ENCODE measurements around the gene ASIC3. TPM values are rescaled to one million over a fixed set of nuclear protein-coding genes. Genes with fewer than 3 reads are reported as not detected.
A peak's percentile ranks its signal among the peaks of the same experiment; 100 is the strongest.

Gene ASIC3
- total and polyA plus RNA-seq, 3 experiments from 2014 or later = 2.6 to 3.6 TPM; not detected in 1

- Mint-ChIP-seq H3K4me1 (peaks cover 15 to 40% (median 20%) of the 10 kb centered on the region in 3 donors), H3K9me3 (no peaks in the 10 kb centered on the region), H3K27me3 (peaks cover 0 to 2% of the 10 kb centered on the region in 2 donors), H3K4me3 (peak overlapping the region in 6 of 7 donors; percentile 45 to 81 (median 68)), H3K27ac (peak overlapping the region in 7 of 8 donors; percentile 35 to 94 (median 82)), H3K36me3 (peaks cover 0 to 50% (median 0%) of the 10 kb centered on the region in 3 donors)
- no peaks in the 10 kb centered on the region for H3K9me3 ChIP-seq (ENCODE audit: low read length)
- ChIA-PET CTCF (interaction anchor here (0.8 to 1.3 kb wide), 2 partner anchors 9 to 50 kb away, joined by 3 read pairs; partner anchors contain the start of gene ABCB8), POLR2A (no interaction called here)
- H3K4me1 ChIP-seq (ENCODE audit: insufficient read depth, low read length) = peaks cover 34% of the 10 kb centered on the region
- no peaks in the 10 kb centered on the region for H3K36me3 ChIP-seq (ENCODE audit: insufficient read depth, low read length)
- H3K27me3 ChIP-seq (ENCODE audit: insufficient read depth, low read length, poor library complexity, severe bottlenecking) = no peaks in the 10 kb centered on the region
- no peak for DNase-seq
- H3K4me3 ChIP-seq (ENCODE audit: low read length) = no peak overlapping the region
- H3K27ac ChIP-seq (ENCODE audit: low read depth, low read length) = no peak overlapping the region
Observed at GRCh38 chr7:151077705-151078232, 29.4 kb downstream of the ASIC3 start.

- CTCF ChIA-PET = interaction anchor here (0.8 to 1.2 kb wide), 2 partner anchors 10 to 60 kb away, joined by 3 to 4 read pairs; no protein-coding TSS in a partner anchor
- Histone ChIP-seq H3K27me3 (ENCODE audit: insufficient read depth, low read length, poor library complexity, severe bottlenecking) (no peaks in the 10 kb centered on the region), H3K27ac (ENCODE audit: low read depth, low read length) (no peak overlapping the region), H3K9me3 (ENCODE audit: low read length) (no peaks in the 10 kb centered on the region), H3K4me3 (ENCODE audit: low read length) (no peak overlapping the region), H3K36me3 (ENCODE audit: insufficient read depth, low read length) (no peaks in the 10 kb centered on the region), H3K4me1 (ENCODE audit: insufficient read depth, low read length) (peaks cover 34% of the 10 kb centered on the region)
- peak in 1 of 5 donors; percentile 41 for DNase-seq
- Mint-ChIP-seq H3K4me3 (peak overlapping the region; percentile 81 to 96 (median 84)), H3K27ac (peak overlapping the region; percentile 65 to 94 (median 86)), H3K4me1 (peaks cover 17 to 45% (median 23%) of the 10 kb centered on the region in 3 donors), H3K9me3 (no peaks in the 10 kb centered on the region), H3K36me3 (peaks cover 0 to 51% (median 0%) of the 10 kb centered on the region in 3 donors), H3K27me3 (peaks cover 0 to 2% of the 10 kb centered on the region in 2 donors)
- POLR2A ChIA-PET = no interaction called here
Observed at GRCh38 chr7:151078233-151079040, 30.1 kb downstream of the ASIC3 start.

- H3K36me3 Mint-ChIP-seq = peaks cover 0 to 44% (median 0%) of the 10 kb centered on the region in 3 donors
- no peaks in the 10 kb centered on the region for H3K9me3 Mint-ChIP-seq
- H3K27me3 ChIP-seq (ENCODE audit: insufficient read depth, low read length, poor library complexity, severe bottlenecking) = no peaks in the 10 kb centered on the region
- H3K4me1 ChIP-seq (ENCODE audit: insufficient read depth, low read length) = peaks cover 39% of the 10 kb centered on the region
- ChIA-PET POLR2A (no interaction called here), CTCF (interaction anchor here (1.2 kb wide), 1 partner anchor 61 kb away, joined by 4 read pairs; no protein-coding TSS in a partner anchor)
- H3K4me3 Mint-ChIP-seq = peak overlapping the region; percentile 83 to 96 (median 86)
- peaks cover 20 to 54% (median 28%) of the 10 kb centered on the region in 3 donors for H3K4me1 Mint-ChIP-seq
- peak overlapping the region; percentile 92 for H3K4me3 ChIP-seq (ENCODE audit: low read length)
- H3K27me3 Mint-ChIP-seq = peaks cover 0 to 2% of the 10 kb centered on the region in 2 donors
- no peaks in the 10 kb centered on the region for H3K9me3 ChIP-seq (ENCODE audit: low read length)
- peak overlapping the region; percentile 64 to 93 (median 88) for H3K27ac Mint-ChIP-seq
- H3K27ac ChIP-seq (ENCODE audit: low read depth, low read length) = peak overlapping the region; percentile 89
- no peaks in the 10 kb centered on the region for H3K36me3 ChIP-seq (ENCODE audit: insufficient read depth, low read length)
- peak in 1 of 5 donors; percentile 49 for DNase-seq
Observed at GRCh38 chr7:151079199-151079910, 31.0 kb downstream of the ASIC3 start.

- peaks cover 0 to 38% (median 0%) of the 10 kb centered on the region in 3 donors for H3K36me3 Mint-ChIP-seq
- no peaks in the 10 kb centered on the region for H3K36me3 ChIP-seq (ENCODE audit: insufficient read depth, low read length)
- H3K9me3 ChIP-seq (ENCODE audit: low read length) = no peaks in the 10 kb centered on the region
- H3K27ac ChIP-seq (ENCODE audit: low read depth, low read length) = peak overlapping the region; percentile 89
- ChIA-PET POLR2A (interaction anchor here (0.6 to 1.4 kb wide), 6 partner anchors 8 to 66 kb away, joined by 3 to 10 read pairs (median 3); partner anchors contain the start of gene CDK5), CTCF (interaction anchor here (0.9 to 1.4 kb wide), 5 partner anchors 10 to 31 kb away, joined by 3 to 7 read pairs (median 3); no protein-coding TSS in a partner anchor)
- H3K27ac Mint-ChIP-seq = peak overlapping the region; percentile 54 to 93 (median 90)
- peak overlapping the region; percentile 92 for H3K4me3 ChIP-seq (ENCODE audit: low read length)
- no peaks in the 10 kb centered on the region for H3K27me3 ChIP-seq (ENCODE audit: insufficient read depth, low read length, poor library complexity, severe bottlenecking)
- peaks cover 42% of the 10 kb centered on the region for H3K4me1 ChIP-seq (ENCODE audit: insufficient read depth, low read length)
- H3K4me1 Mint-ChIP-seq = peaks cover 24 to 60% (median 34%) of the 10 kb centered on the region in 3 donors
- no peaks in the 10 kb centered on the region for H3K9me3 Mint-ChIP-seq
- peak overlapping the region; percentile 83 to 96 (median 86) for H3K4me3 Mint-ChIP-seq
- DNase-seq = peak in 1 of 5 donors; percentile 47
- H3K27me3 Mint-ChIP-seq = peaks cover 0 to 6% of the 10 kb centered on the region in 2 donors
Observed at GRCh38 chr7:151080067-151080521, 31.8 kb downstream of the ASIC3 start.

- no peaks in the 10 kb centered on the region for H3K27me3 ChIP-seq (ENCODE audit: insufficient read depth, low read length, poor library complexity, severe bottlenecking)
- H3K4me3 ChIP-seq (ENCODE audit: low read length) = peak within 1 kb of the TSS; percentile 92
- Mint-ChIP-seq H3K27ac (peak within 1 kb of the TSS; percentile 81 to 97 (median 92)), H3K27me3 (peaks cover 0 to 8% of the 10 kb centered on the region in 2 donors), H3K9me3 (no peaks in the 10 kb centered on the region), H3K36me3 (peaks cover 0 to 33% (median 0%) of the 10 kb centered on the region in 3 donors), H3K4me1 (peaks cover 29 to 66% (median 40%) of the 10 kb centered on the region in 3 donors), H3K4me3 (peak within 1 kb of the TSS; percentile 83 to 96 (median 87))
- H3K9me3 ChIP-seq (ENCODE audit: low read length) = no peaks in the 10 kb centered on the region
- H3K4me1 ChIP-seq (ENCODE audit: insufficient read depth, low read length) = peaks cover 48% of the 10 kb centered on the region
- ChIA-PET CTCF (interaction anchor here (0.9 to 1.4 kb wide), 5 partner anchors 10 to 30 kb away, joined by 3 to 7 read pairs (median 3); no protein-coding TSS in a partner anchor), POLR2A (interaction anchor here (0.6 to 1.4 kb wide), 8 partner anchors 9 to 67 kb away, joined by 3 to 10 read pairs (median 3); partner anchors contain the start of gene CDK5)
- DNase-seq = peak; percentile 83 to 93 (median 89)
- H3K27ac ChIP-seq (ENCODE audit: low read depth, low read length) = peak within 1 kb of the TSS; percentile 89
- no peaks in the 10 kb centered on the region for H3K36me3 ChIP-seq (ENCODE audit: insufficient read depth, low read length)
Observed at GRCh38 chr7:151080522-151081169, 32.3 kb downstream of the ASIC3 start, which contains the start of gene FASTK. TSS of gene FASTK (minus strand) at chr7:151080809. CDS start at chr7:151080766, 43 bp downstream.

- Mint-ChIP-seq H3K27me3 (peaks cover 0 to 8% of the 10 kb centered on the region in 2 donors), H3K4me1 (peaks cover 32 to 69% (median 41%) of the 10 kb centered on the region in 3 donors), H3K36me3 (peaks cover 0 to 28% (median 0%) of the 10 kb centered on the region in 3 donors), H3K27ac (peak overlapping the region; percentile 35 to 93 (median 72)), H3K4me3 (peak overlapping the region; percentile 55 to 98 (median 87)), H3K9me3 (no peaks in the 10 kb centered on the region)
- ChIA-PET CTCF (interaction anchor here (0.9 to 1.4 kb wide), 4 partner anchors 9 to 30 kb away, joined by 3 to 7 read pairs (median 4); no protein-coding TSS in a partner anchor), POLR2A (interaction anchor here (0.6 to 1.4 kb wide), 6 partner anchors 9 to 68 kb away, joined by 3 to 10 read pairs (median 3); partner anchors contain the start of gene CDK5)
- no peaks in the 10 kb centered on the region for H3K36me3 ChIP-seq (ENCODE audit: insufficient read depth, low read length)
- peak overlapping the region; percentile 89 for H3K27ac ChIP-seq (ENCODE audit: low read depth, low read length)
- no peaks in the 10 kb centered on the region for H3K27me3 ChIP-seq (ENCODE audit: insufficient read depth, low read length, poor library complexity, severe bottlenecking)
- no peaks in the 10 kb centered on the region for H3K9me3 ChIP-seq (ENCODE audit: low read length)
- H3K4me3 ChIP-seq (ENCODE audit: low read length) = peak overlapping the region; percentile 92
- H3K4me1 ChIP-seq (ENCODE audit: insufficient read depth, low read length) = peaks cover 51% of the 10 kb centered on the region
- DNase-seq = no peak
Observed at GRCh38 chr7:151081170-151082101, 33.1 kb downstream of the ASIC3 start.

Data from CD8-positive, alpha-beta memory T cell (primary cell).